ENCODE data around the gene UMODL1. TPM values are rescaled to one million over a fixed set of nuclear protein-coding genes. Genes with fewer than 3 reads are reported as not detected.

UMODL1 gene
- total and polyA plus RNA-seq, 2 donors: not detected

Other genes with a start within 250 kb of the UMODL1 start
- 4.5 TPM for gene PRDM15, start 192.0 kb upstream of the UMODL1 start, total RNA-seq
- 3.2 TPM for gene PRDM15, start 192.0 kb upstream of the UMODL1 start, polyA plus RNA-seq
- gene C2CD2, start 117.3 kb upstream of the UMODL1 start, total RNA-seq: 24.3 TPM
- 13.0 TPM for gene C2CD2, start 117.3 kb upstream of the UMODL1 start, polyA plus RNA-seq
- gene ZBTB21, start 61.0 kb upstream of the UMODL1 start, total RNA-seq: 12.6 TPM
- 5.2 TPM for gene ZBTB21, start 61.0 kb upstream of the UMODL1 start, polyA plus RNA-seq
- gene ABCG1, start 147.8 kb downstream of the UMODL1 start, total RNA-seq: 12.7 TPM
- gene ABCG1, start 147.8 kb downstream of the UMODL1 start, polyA plus RNA-seq: 16.3 TPM
- gene TFF3, start 244.1 kb downstream of the UMODL1 start, total RNA-seq: 6.8 TPM
- gene TFF3, start 244.1 kb downstream of the UMODL1 start, polyA plus RNA-seq: 9.9 TPM